DND-41 (cell line): ENCODE data around the gene HEATR3.

Experiments used
- EZH2 ChIP-seq: IDR thresholded peaks from 3 replicates; pipeline ENCODE4 v1.6.1; 2012; ENCODE audit warnings: borderline replicate concordance, low read depth, mild to moderate bottlenecking, moderate library complexity, low read length, inconsistent platforms; ENCODE audit not compliant: severe bottlenecking
- TF ChIP-seq, protein P1 (sequence below): IDR thresholded peaks from 2 replicates; pipeline ENCODE4 v1.5.1; 2012; ENCODE audit warnings: borderline replicate concordance, low read length, moderate library complexity, mild to moderate bottlenecking; ENCODE audit not compliant: poor library complexity, severe bottlenecking; ENCODE audit errors: extremely low read depth

- TF ChIP-seq, protein P1, sequence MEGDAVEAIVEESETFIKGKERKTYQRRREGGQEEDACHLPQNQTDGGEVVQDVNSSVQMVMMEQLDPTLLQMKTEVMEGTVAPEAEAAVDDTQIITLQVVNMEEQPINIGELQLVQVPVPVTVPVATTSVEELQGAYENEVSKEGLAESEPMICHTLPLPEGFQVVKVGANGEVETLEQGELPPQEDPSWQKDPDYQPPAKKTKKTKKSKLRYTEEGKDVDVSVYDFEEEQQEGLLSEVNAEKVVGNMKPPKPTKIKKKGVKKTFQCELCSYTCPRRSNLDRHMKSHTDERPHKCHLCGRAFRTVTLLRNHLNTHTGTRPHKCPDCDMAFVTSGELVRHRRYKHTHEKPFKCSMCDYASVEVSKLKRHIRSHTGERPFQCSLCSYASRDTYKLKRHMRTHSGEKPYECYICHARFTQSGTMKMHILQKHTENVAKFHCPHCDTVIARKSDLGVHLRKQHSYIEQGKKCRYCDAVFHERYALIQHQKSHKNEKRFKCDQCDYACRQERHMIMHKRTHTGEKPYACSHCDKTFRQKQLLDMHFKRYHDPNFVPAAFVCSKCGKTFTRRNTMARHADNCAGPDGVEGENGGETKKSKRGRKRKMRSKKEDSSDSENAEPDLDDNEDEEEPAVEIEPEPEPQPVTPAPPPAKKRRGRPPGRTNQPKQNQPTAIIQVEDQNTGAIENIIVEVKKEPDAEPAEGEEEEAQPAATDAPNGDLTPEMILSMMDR: no peak
- no peak for TF ChIP-seq EZH2
Measured at GRCh38 chr16:50133214-50133613, 67.4 kb downstream of the HEATR3 start.
